ENCODE results near the gene UBE3A. TPM values are rescaled to one million over a fixed set of nuclear protein-coding genes. Genes with fewer than 3 reads are reported as not detected.
A peak's percentile ranks its signal among the peaks of the same experiment; 100 is the strongest.

The UBE3A gene
- 37.5 and 39.3 TPM in 2 replicates for total RNA-seq (2022)
- Bru-seq, nascent RNA = percentile 78 among the genes with signal in this experiment
- percentile 65 among the genes with signal in this experiment for BruChase-seq, experiment 1, labeled RNA remaining after a 6-hour chase
- BruChase-seq, experiment 2, labeled RNA remaining after a 2-hour chase = percentile 65 among the genes with signal in this experiment
- long read RNA-seq, full-length matches to known transcripts = 14 of 25 reads
- long read RNA-seq, partial matches to known transcripts = 5 of 25 reads
- long read RNA-seq, other reads (novel, unspliced or antisense) = 6 of 25 reads

- Mint-ChIP-seq H3K9me3 (ENCODE audit: low read depth, unreplicated experiment) (peaks cover 2% of the 10 kb centered on the region), H3K4me1 (ENCODE audit: low read depth, unreplicated experiment) (no peaks in the 10 kb centered on the region), H3K36me3 (ENCODE audit: insufficient read depth, unreplicated experiment) (peaks cover 19% of the 10 kb centered on the region), H3K4me3 (ENCODE audit: low read depth, unreplicated experiment) (peak within 1 kb of the TSS; percentile 57), H3K27ac (ENCODE audit: unreplicated experiment) (no peak within 1 kb of the TSS), H3K27me3 (ENCODE audit: unreplicated experiment) (no peaks in the 10 kb centered on the region)
- intact Hi-C loops (cut with micrococcal nuclease; ENCODE audit: unreplicated experiment) = no loop called here
- no TSS peak for BruUV-seq (replicated peaks)
- peak; percentile 78 for DNase-seq
- TF ChIP-seq CTCF (IDR thresholded peaks at IDR 0.05; ENCODE audit: unreplicated experiment) = no peak
- CTCF ChIA-PET = no interaction called here
Measured at GRCh38 chr15:25438601-25439368, at the start of gene UBE3A. TSS of gene UBE3A (minus strand) at chr15:25439024. CDS start at chr15:25409107, 29,917 bp downstream.

GRCh38 chr15:25487226-25487884, 48.5 kb upstream of the UBE3A start:
- no peak for DNase-seq
- TF ChIP-seq CTCF (IDR thresholded peaks at IDR 0.05; ENCODE audit: unreplicated experiment) = no peak
- no peaks in the 10 kb centered on the region for H3K9me3 Mint-ChIP-seq (ENCODE audit: low read depth, unreplicated experiment)
- CTCF ChIA-PET = no interaction called here
- no TSS peak for BruUV-seq (replicated peaks)
- H3K27me3 Mint-ChIP-seq (ENCODE audit: unreplicated experiment) = no peaks in the 10 kb centered on the region
- intact Hi-C loops (cut with micrococcal nuclease; ENCODE audit: unreplicated experiment) = no loop called here
- H3K4me1 Mint-ChIP-seq (ENCODE audit: low read depth, unreplicated experiment) = no peaks in the 10 kb centered on the region
- H3K36me3 Mint-ChIP-seq (ENCODE audit: insufficient read depth, unreplicated experiment) = no peaks in the 10 kb centered on the region
- H3K4me3 Mint-ChIP-seq (ENCODE audit: low read depth, unreplicated experiment) = no peak overlapping the region
- no peak overlapping the region for H3K27ac Mint-ChIP-seq (ENCODE audit: unreplicated experiment)

- no peak for DNase-seq
- no peaks in the 10 kb centered on the region for H3K9me3 Mint-ChIP-seq (ENCODE audit: low read depth, unreplicated experiment)
- no TSS peak for BruUV-seq (replicated peaks)
- H3K4me3 Mint-ChIP-seq (ENCODE audit: low read depth, unreplicated experiment) = no peak overlapping the region
- no peaks in the 10 kb centered on the region for H3K27me3 Mint-ChIP-seq (ENCODE audit: unreplicated experiment)
- H3K4me1 Mint-ChIP-seq (ENCODE audit: low read depth, unreplicated experiment) = no peaks in the 10 kb centered on the region
- no peak for TF ChIP-seq CTCF (IDR thresholded peaks at IDR 0.05; ENCODE audit: unreplicated experiment)
- CTCF ChIA-PET = no interaction called here
- no peaks in the 10 kb centered on the region for H3K36me3 Mint-ChIP-seq (ENCODE audit: insufficient read depth, unreplicated experiment)
- intact Hi-C loops (cut with micrococcal nuclease; ENCODE audit: unreplicated experiment) = no loop called here
- no peak overlapping the region for H3K27ac Mint-ChIP-seq (ENCODE audit: unreplicated experiment)
Measured at GRCh38 chr15:25486051-25486450, 47.2 kb upstream of the UBE3A start.

GRCh38 chr15:25481208-25481859, 42.5 kb upstream of the UBE3A start:
- Mint-ChIP-seq H3K27me3 (ENCODE audit: unreplicated experiment) (no peaks in the 10 kb centered on the region), H3K9me3 (ENCODE audit: low read depth, unreplicated experiment) (peaks cover 7% of the 10 kb centered on the region), H3K4me1 (ENCODE audit: low read depth, unreplicated experiment) (no peaks in the 10 kb centered on the region), H3K36me3 (ENCODE audit: insufficient read depth, unreplicated experiment) (no peaks in the 10 kb centered on the region), H3K27ac (ENCODE audit: unreplicated experiment) (no peak overlapping the region), H3K4me3 (ENCODE audit: low read depth, unreplicated experiment) (no peak overlapping the region)
- no TSS peak for BruUV-seq (replicated peaks)
- no peak for DNase-seq
- CTCF ChIA-PET = no interaction called here
- no peak for TF ChIP-seq CTCF (IDR thresholded peaks at IDR 0.05; ENCODE audit: unreplicated experiment)
- intact Hi-C loops (cut with micrococcal nuclease; ENCODE audit: unreplicated experiment) = no loop called here
